ENCODE measurements around the gene NFKB2. TPM values are rescaled to one million over a fixed set of nuclear protein-coding genes. Genes with fewer than 3 reads are reported as not detected.

Gene NFKB2
- total RNA-seq (2014; rRNA removed; shearing (Covaris generic)): 19.9 and 28.9 TPM in 2 replicates

DNA sequence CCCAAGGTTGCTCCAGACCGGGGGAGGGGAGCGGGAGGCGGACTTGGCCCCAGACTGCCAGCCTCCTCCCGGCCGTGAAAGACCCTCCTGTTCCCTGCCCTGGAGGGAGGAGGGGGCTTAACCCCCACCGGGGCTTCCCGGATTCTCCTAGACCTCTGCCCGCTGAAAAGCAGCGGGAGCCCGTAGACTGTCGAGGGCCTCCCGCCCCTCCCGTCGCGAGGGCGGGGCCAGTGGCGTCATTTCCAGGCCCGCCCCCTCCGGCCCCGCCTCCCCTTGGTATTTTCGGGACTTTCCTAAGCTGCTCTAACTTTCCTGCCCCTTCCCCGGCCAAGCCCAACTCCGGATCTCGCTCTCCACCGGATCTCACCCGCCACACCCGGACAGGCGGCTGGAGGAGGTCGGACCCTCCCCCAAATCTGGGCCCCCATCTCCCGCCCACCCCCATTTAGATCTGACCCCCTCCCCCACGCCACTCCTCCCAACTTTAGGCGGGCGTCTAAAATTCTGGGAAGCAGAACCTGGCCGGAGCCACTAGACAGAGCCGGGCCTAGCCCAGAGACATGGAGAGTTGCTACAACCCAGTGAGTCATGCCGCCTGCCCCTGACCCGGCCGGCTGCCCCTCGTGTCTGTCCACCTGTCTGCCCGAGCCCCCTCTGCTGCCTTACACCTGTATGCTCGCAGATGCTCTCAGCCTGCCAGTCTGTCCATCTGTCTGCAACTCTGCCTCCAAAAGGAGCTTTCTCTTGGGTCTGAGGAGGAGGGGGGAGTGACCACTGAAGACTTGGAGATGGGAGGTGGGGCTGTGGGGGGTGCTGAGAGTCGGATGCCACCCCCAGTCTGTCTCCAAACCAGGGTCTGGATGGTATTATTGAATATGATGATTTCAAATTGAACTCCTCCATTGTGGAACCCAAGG is at the start of gene NFKB2:
TSS of gene NFKB2 (plus strand) at position 306 of the 917 bp plus-strand sequence. CDS start at position 561, 255 bp downstream.
- peak; percentile 84 for DNase-seq (ENCODE audit: low read depth)

DNA sequence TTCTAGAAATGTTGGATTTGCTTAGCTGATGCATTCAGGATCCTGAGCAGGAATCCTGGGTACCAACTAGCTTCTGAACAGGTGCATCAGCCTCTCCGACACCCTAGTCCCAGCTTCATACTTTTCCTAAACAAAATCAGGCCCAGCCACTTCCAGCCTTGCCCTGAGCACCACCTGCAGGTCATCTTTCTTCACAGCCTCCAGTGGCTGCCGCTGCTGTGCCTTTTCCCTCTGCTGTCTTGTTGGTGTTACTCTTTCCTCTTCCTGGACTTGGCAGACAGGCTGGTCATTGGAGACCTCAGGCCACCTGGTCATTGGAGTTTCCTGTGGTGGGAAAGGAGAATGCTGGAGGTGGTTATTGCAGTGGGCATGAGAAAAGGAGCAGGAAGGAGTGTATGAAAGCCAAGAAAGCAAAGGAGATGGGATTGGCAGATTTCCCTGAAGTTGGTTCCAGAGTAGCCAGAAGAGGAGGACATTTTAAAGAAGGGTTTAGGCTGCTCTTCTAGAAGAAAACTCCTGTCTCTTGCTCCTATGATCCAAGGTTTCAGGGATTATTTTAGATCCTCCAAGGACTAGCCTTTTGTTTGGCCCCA is 48.2 kb upstream of the NFKB2 start:
- peak; percentile 17 for DNase-seq (ENCODE audit: low read depth)

DNA sequence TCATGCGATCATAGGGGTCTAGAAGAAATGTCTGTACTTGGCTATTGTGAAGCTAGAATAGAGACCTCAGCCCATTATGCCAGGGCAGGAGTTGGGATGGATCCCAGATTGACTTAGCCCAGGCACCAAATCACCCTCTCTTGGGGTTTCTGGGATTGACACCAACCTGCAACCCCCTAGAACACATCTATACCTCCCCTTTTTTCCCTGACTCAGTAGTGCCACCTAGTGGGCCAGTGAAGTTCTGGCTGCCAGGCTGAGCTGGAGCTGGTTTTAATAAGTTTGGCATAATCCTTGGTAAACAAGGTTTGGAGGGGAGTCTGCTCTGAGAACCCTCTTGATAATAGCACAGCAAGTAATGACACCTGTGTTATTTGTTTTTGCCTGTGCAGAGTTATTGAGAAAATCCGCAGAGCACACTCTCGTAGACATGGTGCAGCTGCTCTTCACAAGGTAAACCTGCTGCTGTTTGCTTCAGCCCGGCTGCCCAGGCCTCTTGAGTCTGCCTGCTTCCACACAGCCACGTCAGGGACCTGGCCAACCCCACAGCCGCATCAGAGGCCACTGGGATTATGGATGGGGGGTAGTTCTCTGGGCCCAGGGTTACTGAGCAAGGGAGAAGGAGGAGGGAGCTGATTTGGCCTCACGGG is 43.3 kb upstream of the NFKB2 start:
- DNase-seq (ENCODE audit: low read depth): peak; percentile 50

DNA sequence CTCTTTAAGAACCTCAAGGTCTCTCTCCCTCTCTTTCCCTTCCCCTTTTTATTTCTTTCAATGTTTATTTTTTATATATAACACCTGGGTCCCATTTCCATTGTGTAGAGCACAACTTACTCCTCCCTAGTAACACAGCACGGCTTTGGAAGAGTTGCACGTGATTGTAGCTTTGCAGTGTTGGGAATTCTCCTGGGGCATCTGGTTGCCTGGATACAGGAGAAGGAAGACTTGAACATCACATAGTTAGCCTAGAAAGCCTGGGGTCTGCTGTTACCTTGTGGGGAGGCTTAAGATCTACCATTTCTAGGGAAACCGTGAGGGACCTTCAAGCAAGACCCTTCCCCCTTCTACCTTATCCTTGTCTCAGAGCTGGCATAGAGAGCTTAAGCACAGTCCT is 41.1 kb upstream of the NFKB2 start:
- DNase-seq (ENCODE audit: low read depth): no peak

DNA sequence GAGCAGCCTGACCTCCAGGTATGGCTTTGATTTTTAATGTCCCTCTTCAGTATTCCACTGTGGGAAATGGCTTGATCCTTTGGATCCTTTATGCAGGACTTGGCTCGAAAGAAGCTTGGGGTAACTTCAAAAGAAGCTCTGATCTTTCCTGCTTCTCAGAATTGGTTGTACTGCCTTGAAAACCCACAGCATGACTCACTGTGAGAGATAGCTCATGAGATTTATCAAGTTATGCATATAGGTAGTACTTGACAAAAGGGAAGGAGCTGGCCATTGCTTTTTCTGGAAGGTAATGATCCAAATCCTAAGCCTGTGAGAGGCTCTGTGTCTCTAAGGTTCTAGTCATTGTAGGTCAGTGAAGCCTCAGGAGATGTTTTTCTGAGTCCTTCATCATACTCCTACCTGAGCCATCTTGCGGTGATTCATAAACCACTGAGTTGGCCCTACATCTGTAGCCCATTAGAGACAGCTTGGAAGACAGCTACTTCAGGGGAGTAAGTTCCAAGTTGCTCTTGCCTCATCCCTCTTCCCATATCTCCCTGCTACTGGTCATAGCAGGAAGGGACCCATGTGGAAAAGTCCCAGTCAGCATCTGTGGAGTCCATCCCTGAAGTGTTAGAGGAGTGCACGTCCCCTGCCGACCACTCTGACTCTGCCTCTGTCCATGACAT is 36.7 kb upstream of the NFKB2 start:
- peak; percentile 43 for DNase-seq (ENCODE audit: low read depth)

DNA sequence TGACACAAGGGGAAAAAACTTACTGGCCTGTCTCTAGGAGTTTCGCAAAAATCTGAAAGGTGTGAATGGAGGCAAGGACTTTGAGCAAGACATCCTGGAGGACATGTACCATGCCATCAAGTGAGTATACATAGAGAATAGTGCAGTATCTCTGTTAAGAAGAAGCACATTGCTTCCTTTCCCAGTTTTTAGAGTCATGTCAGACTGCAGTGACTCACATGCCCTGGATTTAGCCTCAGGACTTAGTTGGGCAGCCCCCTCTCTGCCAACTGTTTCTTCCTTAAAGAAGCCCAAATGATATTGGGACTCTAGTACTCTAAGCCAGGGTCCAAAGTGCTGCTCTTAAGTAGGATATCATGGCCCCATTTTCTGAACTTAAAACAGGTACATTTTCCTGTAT is 28.1 kb upstream of the NFKB2 start:
- peak; percentile 22 for DNase-seq (ENCODE audit: low read depth)

DNA sequence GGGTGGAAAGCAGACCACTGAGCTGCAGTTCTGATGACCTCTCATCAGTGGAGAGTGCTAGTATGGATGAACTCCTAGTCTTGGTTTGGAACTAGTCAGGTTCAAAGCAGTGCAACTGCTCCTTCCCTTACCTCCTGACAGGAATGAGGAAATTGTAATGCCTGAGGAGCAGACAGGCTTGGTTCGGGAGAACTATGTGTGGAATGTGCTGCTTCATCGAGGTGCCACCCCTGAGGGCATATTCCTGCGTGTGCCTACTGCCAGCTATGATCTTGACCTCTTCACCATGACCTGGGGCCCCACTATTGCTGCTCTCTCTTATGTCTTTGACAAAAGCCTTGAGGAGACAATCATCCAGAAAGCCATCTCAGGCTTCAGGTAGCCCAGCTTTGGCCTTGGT is 27.4 kb upstream of the NFKB2 start:
- peak; percentile 19 for DNase-seq (ENCODE audit: low read depth)

DNA sequence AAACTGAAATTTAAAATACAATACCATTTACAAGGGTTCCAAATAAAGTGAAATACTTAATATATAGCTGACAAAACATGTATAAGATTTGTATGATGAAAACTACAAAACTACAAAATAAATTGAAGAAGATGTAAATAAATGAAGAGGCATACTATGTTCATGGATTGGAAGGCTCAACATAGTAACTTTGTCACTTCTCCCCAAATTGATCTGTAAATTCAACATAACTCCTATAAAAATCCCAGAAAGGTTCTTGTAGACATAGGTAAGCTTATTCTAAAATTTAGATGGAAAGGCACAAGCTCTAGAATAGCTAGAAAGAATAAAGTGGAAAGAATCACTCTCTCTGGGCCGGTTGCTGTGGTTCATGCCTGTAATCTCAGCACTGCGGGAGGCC is 24.2 kb upstream of the NFKB2 start:
- DNase-seq (ENCODE audit: low read depth): no peak

DNA sequence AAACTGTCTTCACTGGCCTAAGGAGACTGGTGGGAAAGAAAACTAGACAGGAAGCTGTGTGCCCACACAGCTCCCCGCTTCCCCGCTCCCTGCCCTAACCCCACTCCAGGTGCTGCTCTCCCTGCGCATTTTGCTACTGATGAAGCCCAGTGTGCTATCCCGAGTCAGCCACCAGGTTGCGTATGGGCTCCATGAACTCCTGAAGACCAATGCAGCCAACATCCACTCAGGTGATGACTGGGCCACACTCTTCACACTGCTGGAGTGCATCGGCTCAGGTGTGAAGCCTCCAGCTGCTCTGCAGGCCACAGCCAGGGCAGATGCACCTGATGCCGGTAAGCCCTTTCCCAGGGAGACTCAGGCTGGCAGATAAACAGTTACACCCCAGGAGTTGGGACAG is 20.3 kb upstream of the NFKB2 start:
- no peak for DNase-seq (ENCODE audit: low read depth)

DNA sequence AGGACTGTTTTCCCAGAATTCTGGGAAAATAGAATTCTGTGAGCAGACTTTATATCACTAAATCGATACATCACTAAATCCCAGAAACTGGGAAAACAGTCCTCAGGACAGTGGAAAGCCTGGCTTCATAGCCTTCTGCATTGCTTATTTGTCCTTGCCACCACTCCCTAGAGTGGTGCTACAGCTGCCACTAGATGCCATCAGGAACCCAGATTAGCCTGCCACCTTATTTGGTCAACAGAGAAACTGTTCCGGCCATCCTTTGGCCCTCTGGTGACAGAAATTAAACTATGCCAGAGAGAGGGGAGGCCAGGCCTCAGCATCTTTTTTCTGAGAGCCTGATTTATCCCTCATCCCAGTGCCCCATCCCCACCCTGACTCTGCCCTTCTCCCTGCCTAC is 19.6 kb upstream of the NFKB2 start:
- DNase-seq (ENCODE audit: low read depth): no peak

DNA sequence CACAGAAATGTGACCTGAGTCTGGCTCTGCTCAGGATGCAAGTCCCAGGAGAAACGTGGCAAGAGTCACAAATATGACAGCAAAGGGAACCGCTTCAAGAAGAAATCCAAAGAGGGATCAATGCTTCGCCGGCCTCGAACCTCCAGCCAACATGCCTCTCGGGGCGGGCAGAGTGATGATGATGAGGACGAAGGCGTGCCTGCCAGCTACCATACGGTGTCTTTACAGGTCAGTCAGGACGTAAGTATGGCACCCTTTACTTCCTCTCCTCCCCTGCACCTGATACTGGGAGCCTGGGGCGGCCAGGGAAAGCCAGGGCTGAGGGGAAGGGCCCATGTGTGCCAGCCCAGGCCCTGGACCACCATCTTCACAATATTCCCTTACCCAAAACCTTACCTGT is 18.6 kb upstream of the NFKB2 start:
- DNase-seq (ENCODE audit: low read depth): no peak

DNA sequence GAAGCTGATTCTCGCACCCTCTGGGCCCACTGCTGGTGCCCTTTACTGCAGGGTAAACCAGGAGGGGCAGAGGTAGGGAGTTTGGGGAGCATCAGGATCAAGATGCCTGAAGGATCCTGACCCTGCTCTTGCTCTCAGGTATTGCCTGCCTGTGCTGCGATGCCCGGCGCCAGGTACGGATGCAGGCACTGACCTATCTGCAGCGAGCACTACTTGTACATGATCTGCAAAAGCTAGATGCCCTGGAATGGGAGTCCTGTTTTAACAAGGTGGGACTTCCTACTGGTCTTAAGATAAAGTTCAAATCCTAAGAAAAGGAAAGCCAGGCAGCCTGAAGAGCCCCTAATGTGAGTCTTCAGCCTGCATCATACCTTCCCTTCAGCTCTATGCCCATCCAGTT is 16.1 kb upstream of the NFKB2 start:
- no peak for DNase-seq (ENCODE audit: low read depth)

DNA sequence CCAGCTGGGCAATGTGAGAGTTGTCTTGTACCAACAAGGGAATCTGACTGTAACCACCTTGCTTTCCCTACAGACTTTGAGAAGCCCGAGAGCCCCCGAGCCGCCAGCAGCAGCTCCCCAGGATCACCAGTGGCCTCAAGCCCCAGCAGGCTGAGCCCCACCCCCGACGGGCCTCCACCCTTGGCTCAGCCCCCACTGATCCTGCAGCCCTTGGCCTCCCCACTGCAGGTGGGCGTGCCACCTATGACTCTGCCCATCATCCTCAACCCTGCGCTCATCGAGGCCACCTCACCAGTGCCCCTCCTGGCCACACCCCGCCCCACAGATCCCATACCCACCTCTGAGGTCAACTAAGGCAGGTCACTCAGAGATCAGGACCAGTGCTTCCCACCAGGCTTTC is 13.5 kb upstream of the NFKB2 start:
- DNase-seq (ENCODE audit: low read depth): no peak

DNA sequence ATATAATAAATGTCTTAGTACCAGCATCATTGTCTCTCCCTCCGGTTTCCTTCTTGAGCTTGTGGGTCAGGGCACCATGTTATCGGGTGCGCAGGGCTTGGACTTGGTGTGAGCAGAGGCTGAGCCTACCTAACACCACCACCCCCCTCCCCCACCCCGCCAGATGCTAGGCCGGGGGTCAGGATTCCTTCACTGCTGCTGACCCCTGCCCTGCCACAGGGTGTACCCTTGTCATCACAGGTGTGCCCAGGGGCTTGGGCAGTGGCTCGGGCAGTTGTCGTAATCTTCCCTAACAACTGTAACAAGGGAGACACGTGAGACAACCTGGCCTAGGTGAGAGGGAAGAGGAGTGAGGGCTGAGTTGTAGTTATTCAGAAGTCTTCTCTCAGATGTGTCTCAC is 12.6 kb upstream of the NFKB2 start:
- no peak for DNase-seq (ENCODE audit: low read depth)

DNA sequence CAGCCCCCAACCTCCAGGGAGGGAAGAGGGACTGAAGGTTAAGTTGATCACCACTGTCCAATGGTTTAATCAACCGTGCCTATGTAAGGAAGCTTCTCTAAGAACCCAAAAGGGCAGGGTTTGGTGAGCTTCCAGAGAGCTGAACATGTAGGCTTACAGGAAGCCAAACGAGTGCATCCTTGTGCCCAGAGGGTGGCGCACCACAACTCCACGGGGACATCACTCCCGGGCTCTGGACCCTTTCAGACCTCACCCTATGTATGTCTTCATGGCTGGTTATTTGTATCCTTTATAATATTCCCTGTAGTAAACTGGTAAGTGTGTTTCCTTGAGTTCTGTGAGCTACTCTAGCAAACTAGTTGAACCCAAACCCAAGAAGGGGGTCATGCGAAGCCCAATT is 11.5 kb upstream of the NFKB2 start:
- DNase-seq (ENCODE audit: low read depth): no peak

DNA sequence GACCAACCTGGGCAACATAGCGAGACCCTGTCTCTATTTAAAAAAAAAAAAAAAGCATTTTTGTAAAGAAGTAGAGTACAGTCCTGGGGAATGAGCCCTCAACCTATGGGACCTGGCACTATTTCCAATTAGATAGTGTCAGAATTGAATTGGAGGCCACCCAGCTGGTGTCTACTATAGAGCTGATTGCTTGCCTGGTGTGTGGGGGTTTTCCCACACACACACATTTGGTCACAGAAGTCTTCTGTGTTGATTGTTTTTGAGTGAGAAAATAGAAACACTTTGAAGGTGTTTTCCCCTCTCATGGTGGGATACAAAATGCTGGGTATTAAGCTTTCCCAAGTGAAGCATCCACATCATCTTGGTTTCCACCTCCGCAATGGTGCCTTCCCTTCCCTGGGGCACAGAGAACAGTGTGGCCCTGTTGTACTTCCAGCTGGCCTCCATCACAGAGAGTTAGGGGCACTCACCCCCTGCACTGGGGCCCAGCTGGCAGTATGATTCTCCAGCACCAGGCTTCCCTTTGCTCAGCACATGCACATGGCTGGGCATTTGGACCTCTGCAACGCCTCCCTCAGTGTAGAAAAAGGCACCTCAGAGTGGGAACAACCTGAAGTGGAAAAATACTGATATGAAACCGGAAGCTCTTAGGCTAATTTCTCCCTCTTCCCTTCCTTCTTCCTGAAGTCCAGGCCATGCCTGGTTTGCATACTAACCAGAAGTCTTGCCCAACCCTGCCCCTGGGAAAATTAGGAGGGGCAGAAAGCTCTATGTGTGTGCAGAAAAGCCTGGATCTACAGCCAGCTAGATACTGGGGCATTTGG is 10.7 kb upstream of the NFKB2 start:
- DNase-seq (ENCODE audit: low read depth): peak; percentile 20

DNA sequence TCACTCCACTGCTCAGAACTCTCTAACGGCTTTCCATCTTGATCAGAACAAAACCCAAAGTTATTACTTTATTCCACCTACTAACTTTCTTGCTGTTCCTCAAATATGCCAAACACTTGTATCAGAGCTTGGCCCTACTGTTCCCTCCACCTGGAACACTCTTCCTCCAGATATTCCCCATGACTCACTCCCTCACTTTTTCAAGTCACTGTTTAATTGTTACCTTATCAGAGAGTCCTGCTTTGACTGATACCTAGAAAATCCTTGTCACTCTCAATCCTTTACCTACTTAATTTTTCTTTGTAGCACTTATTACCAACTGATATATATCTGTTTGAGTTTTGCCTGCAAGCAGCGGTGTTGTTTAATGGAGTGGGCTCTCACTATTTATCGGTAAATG is 5.6 kb upstream of the NFKB2 start:
- DNase-seq (ENCODE audit: low read depth): no peak

DNA sequence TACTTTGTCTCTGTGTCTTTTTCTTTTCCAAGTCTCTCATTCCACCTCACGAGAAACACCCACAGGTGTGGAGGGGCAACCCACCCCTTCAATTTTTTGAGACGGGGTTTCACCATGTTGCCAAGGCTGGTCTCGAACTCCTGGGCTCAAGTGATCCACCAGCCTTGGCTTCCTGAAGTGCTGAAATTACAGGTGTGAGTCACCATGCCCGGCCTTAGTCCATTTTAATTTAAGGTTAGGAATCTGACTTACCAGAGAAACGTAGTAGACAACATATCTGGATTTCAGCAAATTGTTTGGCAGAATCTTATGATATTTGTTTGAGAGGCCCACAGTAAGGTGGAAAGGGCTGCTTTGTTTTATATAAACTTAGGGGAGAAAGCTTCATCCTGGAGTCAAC is 3.2 kb upstream of the NFKB2 start:
- DNase-seq (ENCODE audit: low read depth): no peak

DNA sequence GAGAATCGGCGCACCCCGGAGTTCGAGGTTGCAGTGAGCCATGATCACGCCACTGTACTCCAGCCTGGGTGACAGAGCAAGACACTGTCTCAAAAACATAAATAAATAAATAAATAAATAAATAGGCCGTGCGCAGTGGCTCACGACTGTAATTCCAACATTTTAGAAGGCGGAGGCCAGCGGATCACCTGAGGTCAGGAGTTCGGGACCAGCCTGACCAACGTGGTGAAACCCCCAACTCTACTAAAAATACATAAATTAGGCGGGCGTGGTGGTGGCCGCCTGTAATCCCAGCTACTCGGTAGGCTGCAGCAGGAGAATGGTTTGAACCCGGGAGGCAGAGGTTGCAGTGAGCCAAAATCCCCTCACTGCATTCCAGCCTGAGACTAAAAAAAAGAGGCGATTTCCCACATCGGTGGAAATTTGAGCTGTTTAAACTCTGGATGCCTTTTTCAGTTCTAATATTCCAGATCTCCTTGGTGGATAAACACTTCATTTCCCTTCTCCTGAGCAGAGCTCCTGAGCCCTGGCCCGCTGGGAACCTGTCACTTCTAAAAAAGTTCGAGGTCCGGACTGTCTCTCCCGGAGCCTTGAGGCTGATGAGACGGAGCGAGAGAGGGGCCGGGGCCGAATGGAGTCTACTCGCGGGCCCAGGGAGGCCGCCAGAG is 2.0 kb upstream of the NFKB2 start:
- DNase-seq (ENCODE audit: low read depth): no peak

DNA sequence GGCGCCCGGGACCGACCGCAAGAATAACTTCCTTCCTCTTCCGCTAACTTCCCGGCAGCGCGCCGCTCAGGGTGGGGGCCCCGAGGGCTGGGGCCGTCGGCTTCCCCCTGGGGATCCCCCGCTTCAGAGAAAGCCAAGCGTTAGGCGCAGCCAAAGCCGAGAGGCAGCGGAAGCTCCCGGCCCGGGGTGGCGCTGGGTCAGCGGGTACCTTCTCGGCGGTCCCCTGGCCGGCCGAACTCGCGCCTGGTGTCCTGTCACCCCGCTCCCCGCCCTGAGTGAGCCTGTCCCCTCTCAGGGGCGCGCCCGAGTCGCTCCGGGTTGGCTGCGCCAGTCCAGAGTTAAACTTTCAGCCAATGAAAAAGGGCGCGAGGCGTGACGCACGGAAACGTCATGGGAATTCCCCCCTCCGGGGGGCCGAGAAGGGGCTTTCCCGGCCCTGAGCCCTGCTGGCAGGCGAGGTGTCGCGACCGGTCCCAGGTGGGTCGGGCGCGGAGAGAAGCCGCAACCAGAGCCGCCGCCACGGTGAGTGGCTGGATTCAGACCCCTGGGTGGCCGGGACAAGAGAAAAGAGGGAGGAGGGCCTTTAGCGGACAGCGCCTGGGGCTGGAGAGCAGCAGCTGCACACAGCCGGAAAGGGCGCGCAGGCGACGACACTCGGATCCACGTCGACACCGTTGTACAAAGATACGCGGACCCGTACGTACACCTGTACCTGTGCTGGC is 1.3 kb upstream of the NFKB2 start:
- DNase-seq (ENCODE audit: low read depth): peak; percentile 92

Data from RPMI7951 (cell line).